HG03139 (cell line): Measurements from ENCODE around the gene PCDHGB2.
"Not testable (repeated sequence)": the region's sequence is repeated elsewhere in the genome, so short reads cannot be mapped to it uniquely, and the experiment has no call there.

Experiments used
- ATAC-seq: cut with Tn5 transposase; IDR thresholded peaks from one replicate; pipeline ENCODE4 v1.9.1; 2021; ENCODE audit not compliant: unreplicated experiment

PCDHGB2 gene

DNA sequence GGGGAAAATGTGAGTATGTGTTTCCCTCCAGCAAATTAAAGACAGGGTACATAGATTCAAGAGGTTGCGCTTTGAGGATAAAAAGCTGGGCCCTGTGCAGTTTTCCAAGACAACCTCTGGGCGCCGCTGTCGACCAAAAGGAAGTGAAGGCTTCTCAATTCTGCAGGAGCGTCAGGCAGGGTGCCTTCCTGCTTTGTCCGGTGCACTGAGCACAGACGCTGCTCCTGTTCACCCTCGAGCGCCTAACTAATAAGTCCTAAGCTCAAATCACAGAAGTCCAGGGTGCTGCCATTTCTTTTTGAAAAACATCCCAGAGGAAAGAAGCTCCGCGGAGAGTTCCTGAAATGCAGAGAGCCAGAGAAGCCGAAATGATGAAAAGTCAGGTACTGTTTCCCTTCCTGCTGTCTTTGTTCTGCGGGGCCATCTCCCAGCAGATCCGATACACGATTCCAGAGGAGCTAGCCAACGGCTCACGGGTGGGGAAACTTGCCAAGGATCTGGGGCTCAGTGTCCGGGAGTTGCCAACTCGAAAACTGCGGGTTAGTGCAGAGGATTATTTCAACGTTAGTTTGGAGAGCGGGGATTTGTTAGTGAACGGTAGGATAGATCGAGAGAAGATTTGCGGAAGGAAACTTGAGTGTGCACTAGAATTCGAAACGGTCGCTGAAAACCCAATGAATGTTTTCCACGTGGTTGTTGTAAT is 9.7 kb upstream of the PCDHGB2 start, which contains the start of gene PCDHGB1:
TSS of gene PCDHGB1 (plus strand) at position 183 of the 703 bp plus-strand sequence. CDS start at position 345, 162 bp downstream.
- ATAC-seq = no peak

DNA sequence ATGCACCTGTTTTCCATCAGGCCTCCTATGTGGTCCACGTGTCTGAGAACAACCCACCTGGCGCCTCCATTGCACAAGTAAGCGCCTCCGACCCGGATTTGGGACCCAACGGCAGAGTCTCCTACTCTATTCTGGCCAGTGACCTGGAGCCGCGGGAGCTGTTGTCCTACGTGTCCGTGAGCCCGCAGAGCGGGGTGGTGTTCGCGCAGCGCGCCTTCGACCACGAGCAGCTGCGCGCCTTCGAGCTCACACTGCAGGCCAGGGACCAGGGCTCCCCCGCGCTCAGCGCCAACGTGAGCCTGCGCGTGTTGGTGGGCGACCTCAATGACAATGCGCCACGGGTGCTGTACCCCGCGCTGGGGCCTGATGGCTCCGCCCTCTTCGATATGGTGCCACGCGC is 8.2 kb upstream of the PCDHGB2 start:
- ATAC-seq = no peak

DNA sequence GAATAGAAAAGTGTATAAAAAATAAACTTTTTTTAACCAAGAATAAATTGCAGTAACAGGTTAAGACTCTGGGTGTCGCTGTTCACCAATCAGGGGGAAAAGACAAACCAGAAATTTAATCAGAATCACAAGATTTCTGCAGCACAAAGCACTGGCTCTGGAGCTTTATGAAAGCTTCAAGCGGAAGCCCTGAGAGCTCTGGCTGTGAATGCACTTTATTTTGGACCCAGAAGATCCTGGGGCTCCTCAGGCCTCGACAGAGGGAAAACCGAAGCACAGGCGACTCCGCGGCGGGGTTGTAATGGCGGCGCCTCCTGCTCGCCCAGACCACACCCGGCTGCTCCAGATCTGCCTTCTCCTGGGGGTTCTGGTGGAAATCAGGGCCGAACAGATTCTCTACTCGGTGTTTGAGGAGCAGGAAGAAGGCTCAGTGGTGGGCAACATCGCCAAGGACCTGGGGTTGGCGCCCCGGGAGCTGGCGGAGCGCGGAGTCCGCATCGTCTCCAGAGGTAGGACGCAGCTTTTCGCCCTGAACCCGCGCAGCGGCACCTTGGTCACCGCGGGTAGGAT is 4.8 kb upstream of the PCDHGB2 start, which contains the start of gene PCDHGA4:
TSS of gene PCDHGA4 (plus strand) at position 122 of the 570 bp plus-strand sequence. CDS start at position 209, 87 bp downstream.
- ATAC-seq = no peak

DNA sequence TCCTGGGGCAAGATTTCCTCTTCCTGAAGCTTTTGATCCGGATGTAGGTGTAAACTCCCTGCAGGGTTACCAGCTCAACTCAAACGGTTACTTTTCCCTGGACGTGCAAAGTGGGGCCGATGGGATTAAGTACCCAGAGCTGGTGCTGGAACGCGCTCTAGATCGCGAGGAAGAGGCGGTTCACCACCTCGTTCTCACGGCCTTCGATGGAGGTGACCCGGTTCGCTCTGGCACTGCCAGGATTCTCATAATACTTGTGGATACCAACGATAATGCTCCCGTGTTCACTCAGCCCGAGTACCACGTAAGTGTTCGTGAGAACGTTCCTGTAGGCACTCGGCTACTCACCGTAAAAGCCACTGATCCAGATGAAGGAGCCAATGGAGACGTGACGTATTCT is 4.2 kb upstream of the PCDHGB2 start:
- no peak for ATAC-seq

DNA sequence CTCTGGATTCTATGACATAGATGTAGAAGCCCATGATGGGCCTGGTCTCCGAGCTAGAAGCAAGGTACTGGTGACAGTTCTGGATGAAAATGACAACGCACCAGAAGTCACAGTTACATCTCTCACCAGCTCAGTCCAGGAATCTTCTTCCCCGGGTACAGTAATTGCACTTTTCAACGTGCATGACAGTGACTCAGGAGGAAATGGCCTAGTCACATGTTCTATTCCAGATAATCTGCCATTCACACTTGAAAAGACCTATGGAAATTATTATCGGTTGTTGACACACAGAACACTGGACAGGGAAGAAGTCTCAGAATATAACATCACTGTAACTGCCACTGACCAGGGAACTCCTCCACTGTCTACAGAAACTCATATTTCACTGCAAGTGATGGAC is 3.7 kb upstream of the PCDHGB2 start:
- no peak for ATAC-seq

DNA sequence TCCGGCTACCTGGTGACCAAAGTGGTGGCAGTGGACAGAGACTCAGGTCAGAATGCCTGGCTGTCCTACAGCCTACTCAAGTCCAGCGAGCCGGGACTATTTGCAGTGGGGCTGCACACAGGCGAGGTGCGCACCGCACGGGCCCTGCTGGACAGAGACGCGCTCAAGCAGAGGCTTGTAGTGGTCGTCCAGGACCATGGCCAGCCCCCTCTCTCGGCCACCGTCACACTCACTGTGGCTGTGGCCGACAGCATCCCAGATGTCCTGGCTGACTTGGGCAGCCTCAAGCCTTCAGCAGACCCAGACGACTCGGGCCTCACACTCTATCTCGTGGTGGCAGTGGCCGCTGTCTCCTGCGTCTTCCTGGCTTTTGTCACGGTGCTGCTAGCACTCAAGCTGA is 2.8 kb upstream of the PCDHGB2 start:
- ATAC-seq = no peak

DNA sequence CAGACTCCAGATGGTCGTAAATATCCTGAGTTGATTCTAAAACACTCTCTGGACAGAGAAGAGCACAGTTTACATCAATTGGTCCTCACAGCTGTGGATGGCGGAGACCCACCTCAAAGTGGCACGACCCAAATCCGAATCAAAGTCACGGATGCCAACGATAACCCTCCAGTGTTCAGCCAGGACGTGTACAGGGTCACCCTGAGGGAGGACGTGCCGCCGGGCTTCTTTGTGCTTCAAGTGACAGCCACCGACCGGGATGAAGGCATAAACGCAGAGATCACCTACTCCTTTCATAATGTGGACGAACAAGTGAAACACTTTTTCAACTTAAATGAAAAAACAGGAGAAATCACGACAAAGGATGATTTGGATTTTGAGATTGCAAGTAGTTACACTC is 891 bp downstream of the PCDHGB2 start:
- ATAC-seq = no peak

DNA sequence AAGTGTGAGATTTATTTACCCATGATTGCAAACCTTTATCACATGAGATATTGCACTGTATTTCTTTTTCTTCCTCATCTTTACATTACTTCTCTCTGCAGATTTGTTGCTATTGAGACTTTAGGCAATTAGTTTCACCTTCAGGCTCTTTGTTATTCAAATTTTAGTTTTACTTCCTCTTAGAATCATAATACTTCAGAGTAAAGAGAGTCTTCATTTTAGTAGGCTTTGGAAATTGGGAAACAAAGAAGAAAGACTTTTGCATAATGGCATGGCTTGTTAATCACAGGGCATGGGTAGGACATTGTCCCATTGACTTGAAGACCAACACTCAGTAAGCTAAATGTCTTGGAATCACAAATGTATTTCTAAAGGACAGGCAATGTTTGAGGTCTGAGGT is 2.9 kb downstream of the PCDHGB2 start:
- ATAC-seq = no peak

DNA sequence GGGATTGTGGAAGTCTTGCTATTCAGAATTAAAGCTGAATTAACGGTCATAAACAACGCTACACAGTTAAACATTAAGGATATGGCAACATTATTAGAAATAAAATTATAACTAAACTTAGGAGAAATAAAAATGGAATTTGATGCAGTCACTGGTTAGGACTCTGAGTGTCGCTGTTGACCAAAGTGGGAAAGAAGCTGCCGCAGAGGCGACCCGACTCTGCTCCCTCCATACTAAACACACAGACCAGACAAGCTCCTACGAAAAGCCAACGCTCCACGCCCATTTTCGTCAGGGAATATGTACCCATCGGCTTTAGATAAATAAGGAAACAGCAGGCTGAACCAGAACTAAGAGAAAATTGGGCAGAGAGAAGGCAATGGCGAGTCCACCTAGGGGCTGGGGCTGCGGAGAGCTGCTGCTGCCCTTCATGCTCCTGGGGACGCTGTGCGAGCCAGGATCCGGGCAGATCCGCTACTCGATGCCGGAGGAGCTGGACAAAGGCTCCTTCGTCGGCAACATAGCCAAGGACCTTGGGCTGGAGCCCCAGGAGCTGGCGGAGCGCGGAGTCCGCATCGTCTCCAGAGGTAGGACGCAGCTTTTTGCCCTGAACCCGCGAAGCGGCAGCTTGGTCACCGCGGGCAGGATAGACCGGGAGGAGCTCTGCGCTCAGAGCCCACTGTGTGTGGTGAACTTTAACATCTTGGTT is 4.3 kb downstream of the PCDHGB2 start, which contains the start of gene PCDHGA5:
TSS of gene PCDHGA5 (plus strand) at position 211 of the 709 bp plus-strand sequence. CDS start at position 380, 169 bp downstream.
- ATAC-seq = no peak

DNA sequence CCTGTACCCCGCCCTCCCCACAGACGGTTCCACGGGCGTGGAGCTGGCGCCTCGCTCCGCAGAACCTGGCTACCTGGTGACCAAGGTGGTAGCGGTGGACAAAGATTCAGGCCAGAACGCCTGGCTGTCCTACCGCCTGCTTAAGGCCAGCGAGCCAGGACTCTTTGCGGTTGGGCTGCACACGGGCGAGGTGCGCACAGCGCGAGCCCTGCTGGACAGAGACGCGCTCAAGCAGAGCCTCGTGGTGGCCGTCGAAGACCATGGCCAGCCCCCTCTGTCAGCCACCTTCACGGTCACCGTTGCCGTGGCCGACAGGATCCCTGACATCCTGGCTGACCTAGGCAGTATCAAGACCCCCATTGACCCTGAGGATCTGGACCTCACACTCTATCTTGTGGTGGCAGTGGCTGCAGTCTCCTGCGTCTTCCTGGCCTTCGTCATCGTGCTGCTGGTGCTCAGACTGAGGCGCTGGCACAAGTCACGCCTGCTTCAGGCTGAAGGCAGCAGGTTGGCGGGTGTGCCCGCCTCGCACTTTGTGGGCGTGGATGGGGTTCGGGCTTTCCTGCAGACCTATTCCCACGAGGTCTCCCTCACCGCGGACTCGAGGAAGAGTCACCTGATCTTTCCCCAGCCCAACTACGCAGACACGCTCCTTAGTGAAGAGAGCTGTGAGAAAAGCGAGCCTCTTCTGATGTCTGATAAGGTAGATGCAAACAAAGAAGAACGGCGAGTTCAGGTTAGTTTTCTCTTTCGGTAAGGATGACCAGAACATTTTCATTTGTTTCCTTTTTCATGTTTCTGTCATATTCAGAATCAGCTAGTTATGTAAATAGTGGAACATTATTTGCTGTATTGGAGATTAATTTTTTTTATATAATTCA is 6.5 kb downstream of the PCDHGB2 start:
- ATAC-seq = no peak

DNA sequence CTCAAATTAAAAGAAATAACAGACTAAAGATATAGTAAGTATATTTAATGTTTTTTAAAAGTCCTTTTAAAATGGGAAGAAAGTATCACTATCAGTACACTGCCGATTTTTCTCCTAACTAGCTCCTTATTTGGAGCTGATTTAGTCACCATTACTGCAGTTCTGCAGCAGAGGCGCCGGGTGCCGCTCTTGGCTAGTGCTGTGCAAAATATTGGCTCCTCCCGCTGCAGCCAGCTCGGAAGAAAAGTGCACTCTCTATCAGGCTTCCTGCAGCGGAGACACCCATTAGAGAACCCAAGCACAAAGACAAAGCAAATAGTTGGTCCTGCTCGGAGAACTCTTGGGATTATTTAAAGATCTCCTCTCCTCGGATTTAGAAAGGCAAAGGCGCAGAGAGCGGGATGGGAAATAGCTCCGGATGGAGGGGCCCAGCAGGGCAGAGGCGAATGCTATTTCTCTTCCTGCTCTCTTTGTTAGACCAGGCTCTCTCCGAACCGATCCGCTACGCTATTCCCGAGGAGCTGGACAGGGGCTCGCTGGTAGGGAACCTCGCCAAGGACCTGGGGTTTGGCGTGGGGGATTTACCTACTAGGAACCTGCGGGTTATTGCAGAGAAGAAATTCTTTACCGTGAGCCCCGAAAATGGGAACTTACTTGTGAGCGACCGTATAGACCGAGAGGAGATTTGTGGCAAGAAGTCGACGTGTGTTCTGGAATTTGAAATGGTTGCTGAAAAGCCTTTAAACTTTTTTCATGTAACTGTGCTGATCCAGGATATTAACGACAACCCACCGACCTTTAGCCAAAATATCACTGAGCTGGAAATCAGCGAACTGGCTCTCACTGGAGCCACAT is 10.4 kb downstream of the PCDHGB2 start, which contains the start of gene PCDHGB3:
TSS of gene PCDHGB3 (plus strand) at position 249 of the 855 bp plus-strand sequence. CDS start at position 402, 153 bp downstream.
- peak; percentile 86 for ATAC-seq

DNA sequence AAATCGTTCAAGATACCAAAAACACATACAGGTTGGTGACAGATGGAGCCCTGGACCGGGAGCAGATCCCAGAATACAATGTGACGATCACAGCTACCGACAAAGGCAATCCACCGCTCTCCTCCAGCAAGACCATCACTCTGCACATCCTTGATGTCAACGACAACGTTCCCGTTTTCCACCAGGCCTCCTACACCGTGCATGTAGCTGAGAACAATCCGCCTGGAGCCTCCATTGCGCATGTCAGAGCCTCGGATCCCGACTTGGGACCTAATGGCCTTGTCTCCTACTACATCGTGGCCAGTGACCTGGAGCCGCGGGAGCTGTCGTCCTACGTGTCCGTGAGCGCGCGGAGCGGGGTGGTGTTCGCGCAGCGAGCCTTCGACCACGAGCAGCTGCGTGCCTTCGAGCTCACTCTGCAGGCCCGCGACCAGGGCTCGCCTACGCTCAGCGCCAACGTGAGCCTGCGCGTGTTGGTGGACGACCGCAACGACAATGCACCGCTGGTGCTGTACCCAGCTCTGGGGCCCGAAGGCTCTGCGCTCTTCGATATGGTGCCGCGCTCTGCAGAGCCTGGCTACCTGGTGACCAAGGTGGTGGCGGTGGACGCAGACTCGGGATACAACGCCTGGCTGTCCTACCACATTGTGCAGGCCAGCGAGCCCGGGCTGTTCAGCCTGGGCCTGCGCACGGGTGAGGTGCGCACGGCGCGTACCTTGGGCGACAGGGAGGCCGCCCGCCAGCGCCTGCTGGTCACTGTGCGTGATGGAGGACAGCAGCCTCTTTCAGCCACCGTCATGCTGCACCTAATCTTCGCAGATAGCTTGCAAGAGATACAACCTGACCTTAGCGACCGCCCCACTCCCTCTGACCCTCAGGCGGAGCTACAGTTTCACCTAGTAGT is 12.0 kb downstream of the PCDHGB2 start:
- ATAC-seq = no peak

DNA sequence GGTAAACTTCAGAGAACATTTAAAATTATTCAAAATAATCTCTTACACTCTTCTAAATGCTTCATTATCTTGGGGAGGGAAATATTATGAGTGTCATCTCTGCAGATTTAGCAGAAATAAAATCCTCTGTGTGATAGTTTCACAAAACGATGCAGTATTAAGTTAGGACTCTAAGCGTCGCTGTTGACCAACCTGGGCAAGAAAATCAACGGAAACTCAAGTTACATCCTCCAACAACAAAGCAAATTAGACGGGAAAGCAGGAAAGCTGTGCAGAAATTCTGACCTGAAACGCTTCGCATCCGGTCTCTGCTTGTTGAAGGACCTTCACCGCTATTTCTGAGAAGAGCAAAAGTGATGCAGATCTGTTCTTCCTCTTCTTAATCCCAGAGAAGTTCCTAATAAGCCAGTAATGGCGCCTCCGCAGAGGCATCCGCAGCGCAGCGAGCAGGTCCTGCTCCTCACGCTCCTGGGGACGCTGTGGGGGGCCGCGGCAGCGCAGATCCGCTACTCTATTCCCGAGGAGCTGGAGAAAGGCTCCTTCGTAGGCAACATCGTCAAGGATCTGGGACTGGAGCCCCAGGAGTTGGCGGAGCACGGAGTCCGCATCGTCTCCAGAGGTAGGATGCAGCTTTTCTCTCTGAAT is 14.0 kb downstream of the PCDHGB2 start, which contains the start of gene PCDHGA6:
TSS of gene PCDHGA6 (plus strand) at position 219 of the 645 bp plus-strand sequence. CDS start at position 412, 193 bp downstream.
- ATAC-seq = no peak

DNA sequence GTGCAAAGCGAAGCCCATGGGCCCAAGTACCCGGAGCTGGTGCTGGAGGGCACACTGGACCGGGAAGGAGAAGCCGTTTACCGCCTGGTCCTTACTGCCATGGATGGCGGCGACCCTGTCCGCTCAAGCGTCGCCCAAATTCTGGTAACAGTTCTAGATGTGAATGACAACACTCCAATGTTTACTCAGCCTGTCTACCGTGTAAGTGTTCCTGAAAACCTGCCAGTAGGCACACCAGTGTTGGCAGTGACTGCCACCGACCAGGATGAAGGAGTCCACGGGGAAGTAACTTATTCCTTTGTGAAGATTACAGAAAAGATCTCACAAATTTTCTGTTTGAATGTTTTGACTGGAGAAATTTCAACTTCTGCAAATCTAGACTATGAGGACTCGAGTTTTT is 14.8 kb downstream of the PCDHGB2 start:
- ATAC-seq = no peak

DNA sequence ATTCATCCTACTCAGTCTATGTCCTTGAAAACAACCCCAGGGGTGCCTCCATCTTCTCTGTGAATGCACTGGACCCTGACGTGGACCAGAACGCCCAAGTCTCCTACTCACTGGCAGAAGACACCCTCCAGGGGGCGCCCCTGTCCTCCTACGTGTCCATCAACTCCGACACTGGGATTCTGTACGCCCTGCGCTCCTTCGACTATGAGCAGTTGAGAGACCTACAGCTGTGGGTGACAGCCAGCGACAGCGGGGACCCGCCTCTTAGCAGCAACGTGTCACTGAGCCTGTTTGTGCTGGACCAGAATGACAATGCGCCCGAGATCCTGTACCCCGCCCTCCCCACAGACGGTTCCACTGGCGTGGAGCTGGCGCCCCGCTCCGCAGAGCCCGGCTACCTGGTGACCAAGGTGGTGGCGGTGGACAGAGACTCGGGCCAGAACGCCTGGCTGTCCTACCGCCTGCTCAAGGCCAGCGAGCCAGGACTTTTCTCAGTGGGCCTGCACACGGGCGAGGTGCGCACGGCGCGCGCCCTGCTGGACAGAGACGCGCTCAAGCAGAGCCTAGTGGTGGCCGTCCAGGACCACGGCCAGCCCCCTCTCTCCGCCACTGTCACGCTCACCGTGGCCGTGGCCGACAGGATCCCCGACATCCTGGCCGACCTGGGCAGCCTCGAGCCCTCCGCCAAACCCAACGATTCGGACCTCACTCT is 15.8 kb downstream of the PCDHGB2 start:
- ATAC-seq = not testable (repeated sequence)

DNA sequence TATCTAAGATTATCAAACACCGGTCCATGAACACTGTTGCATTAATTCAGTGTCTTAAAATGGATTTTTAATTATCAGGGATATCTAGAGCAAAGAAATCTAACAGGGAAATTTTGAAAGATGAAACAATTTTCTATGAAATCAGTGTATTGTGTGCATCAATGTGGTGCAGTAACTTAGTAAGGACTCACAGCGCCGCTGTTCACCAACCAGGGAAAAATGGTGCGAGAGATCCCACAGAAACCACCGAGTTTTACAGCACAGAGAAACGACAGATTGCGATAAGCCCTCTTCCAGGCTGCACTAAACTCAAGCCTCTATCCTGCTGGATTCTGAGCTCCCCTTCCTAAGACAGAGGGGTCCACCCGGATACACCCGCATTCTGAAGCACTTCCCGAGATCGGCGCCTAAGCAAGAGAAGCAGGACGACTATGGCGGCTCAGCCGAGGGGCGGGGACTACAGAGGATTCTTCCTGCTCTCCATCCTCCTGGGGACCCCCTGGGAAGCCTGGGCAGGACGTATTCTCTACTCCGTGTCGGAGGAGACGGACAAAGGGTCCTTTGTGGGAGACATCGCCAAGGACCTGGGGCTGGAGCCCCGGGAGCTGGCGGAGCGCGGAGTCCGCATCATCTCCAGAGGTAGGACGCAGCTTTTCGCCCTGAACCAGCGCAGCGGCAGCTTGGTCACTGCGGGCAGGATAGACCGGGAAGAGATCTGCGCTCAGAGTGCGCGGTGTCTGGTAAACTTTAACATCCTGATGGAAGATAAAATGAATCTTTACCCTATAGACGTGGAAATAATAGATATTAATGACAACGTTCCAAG is 22.9 kb downstream of the PCDHGB2 start, which contains the start of gene PCDHGA7:
TSS of gene PCDHGA7 (plus strand) at position 274 of the 826 bp plus-strand sequence. CDS start at position 432, 158 bp downstream.
- ATAC-seq = no peak
